Renal cortical epithelial cell (primary cell): ENCODE data around the gene TIA1. TPM values are rescaled to one million over a fixed set of nuclear protein-coding genes. Genes with fewer than 3 reads are reported as not detected.
"Not testable (repeated sequence)": the region's sequence is repeated elsewhere in the genome, so short reads cannot be mapped to it uniquely, and the experiment has no call there.

Source experiments
- DNase-seq: peaks from one replicate; pipeline ENCODE4 v3.0.0-alpha.2; 2011; ENCODE audit warnings: low read depth
- total RNA-seq: library from RNA; depleted of rRNA; stranded (reverse); fragments of >200 nt; gene quantifications from 2 replicates; pipeline ENCODE4 v1.2.3, GENCODE V29; 2014

The TIA1 gene
- total RNA-seq, 1 donor from 2014 or later: 154 TPM

- no peak for DNase-seq
These were observed 33.4 kb downstream of the TIA1 start for GRCh38 chr2:70214953-70215549.

- no peak for DNase-seq
These were observed 34.1 kb downstream of the TIA1 start for GRCh38 chr2:70214365-70214764.

- no peak for DNase-seq
These were observed 36.0 kb downstream of the TIA1 start for GRCh38 chr2:70212298-70212932.

GRCh38 chr2:70211595-70211994 is 36.8 kb downstream of the TIA1 start:
- no peak for DNase-seq

DNA sequence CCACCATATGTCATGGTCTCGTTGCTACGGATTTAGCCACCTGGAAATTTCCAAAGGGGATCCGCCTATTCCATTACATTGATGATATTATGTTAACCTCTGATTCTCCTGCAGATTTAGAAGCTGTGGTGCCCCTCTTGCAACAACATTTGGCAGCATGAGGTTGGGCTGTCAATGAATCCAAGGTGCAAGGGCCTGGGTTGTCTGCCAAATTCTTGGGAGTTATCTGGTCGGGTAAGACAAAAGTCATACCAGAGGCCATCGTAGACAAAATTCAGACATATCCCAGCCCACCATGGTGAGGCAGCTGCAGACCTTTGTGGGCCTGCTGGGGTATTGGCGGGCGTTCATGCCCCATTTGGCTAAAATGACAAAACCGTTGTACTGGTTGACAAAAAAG is 44.0 kb downstream of the TIA1 start:
- no peak for DNase-seq

DNA sequence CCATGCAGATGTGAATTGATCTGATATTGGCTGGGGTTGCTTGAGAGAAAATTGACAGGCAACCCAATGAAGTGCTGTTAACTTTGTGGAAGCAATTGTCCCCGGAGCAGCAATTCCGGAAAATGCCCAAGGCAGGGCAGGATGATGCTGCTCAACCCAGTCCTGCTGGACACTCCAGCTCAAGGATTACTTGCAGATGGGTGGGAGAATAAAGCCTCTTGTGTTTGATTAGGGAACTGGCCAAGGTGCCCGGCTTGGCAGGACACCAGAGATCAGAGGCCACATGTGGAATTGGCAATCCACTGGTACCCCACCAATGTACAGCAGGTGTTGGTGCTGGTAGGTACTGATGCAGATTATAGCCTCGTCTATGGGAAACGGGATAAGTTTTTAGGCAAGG is 45.3 kb downstream of the TIA1 start:
- no peak for DNase-seq

GRCh38 chr2:70202236-70202806 is 46.1 kb downstream of the TIA1 start:
- no peak for DNase-seq

DNA sequence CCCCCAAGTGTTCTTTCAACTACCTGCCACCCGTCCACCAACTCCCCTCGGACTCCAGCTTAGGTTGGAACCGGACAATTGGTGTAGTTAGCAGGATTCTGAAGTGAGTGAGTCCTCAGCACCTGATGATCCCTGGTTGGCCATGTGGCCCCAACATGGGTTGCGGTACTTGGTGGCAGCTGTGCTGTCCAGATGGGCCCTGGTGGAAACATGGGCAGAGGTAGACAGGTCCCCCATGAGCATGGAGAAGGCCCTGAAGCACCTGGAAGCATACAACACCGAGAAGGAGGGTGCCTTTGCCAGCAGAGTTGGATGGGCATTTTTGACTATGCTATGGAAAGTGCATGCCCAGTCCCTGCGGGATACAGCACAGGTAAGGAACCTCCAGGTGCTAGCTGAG is 46.6 kb downstream of the TIA1 start:
- DNase-seq: no peak

DNA sequence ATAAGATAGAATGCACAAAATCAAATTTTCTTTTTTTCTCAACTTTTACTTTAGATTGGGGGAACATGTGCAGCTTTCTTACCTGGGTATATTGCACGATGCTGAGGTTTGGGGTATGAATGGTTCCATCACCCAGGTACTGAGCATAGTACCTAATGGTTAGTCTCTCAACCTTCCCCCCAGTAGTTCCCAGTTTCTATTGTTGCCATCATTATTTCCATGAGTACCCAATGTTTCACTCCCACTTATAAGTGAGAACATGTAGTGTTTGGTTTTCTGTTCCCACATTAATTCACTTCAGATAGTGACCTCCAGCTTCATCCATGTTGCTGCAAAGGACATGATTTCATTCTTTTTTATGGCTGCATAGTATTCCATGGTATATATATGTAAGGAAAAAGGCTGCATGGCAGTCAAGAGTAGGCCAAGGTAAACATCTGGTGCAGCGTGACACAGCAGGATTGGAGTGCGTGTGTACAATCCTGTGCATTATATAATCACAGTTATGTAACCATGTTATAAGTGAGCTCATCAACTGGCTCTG is 47.1 kb downstream of the TIA1 start:
- DNase-seq: no peak

- DNase-seq: no peak
These were observed 49.0 kb downstream of the TIA1 start for GRCh38 chr2:70199320-70199864.

DNA sequence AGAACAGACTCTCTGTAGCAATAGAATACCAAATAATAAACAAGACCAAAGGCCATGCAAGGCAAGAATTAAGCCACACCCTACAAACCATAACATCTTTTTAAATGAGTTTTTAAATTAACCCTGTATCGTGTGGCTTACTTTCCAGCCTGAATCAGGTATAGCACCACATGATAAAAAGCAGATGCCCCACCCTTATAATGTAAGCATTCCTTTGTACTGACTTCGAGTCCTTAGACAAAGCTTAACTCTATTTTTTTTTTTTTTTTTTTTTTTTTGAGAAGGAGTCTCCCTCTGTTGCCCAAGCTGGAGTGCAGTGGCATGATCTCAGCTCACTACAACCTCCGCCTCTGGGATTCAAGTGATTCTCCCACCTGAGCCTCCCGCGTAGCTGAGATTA is 55.9 kb downstream of the TIA1 start:
- no peak for DNase-seq

DNA sequence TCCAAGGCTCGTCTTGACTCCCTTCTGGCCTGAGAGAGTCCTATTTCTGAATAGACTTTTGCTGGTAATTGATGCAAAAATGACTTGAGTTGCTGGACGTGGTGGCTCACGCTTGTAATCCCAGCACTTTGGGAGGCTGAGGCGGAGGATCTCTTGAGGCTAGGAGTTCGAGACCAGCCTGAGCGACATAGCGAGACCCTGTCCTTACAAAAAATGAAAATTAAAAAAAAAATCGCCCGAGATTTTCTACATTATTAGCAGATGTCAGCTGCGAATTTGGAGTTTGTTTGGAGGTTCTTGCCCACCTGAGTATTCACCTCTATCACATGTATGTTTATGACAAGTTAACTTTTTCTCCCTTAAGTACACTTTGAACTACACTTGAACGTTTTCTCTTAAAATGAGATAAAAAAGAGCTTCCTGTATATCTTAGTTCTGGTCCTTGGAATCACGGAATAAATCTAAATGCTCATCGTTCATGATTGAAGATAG is 57.1 kb downstream of the TIA1 start:
- DNase-seq: no peak

GRCh38 chr2:70190418-70191243 is 57.8 kb downstream of the TIA1 start, which contains the start of gene C2orf42:
Gene C2orf42 (minus strand): TSS chr2:70191019. CDS start chr2:70181985, 9,034 bp downstream.
- DNase-seq: peak; percentile 94

- peak; percentile 57 for DNase-seq
These were observed 60.0 kb downstream of the TIA1 start for GRCh38 chr2:70188460-70188859.

DNA sequence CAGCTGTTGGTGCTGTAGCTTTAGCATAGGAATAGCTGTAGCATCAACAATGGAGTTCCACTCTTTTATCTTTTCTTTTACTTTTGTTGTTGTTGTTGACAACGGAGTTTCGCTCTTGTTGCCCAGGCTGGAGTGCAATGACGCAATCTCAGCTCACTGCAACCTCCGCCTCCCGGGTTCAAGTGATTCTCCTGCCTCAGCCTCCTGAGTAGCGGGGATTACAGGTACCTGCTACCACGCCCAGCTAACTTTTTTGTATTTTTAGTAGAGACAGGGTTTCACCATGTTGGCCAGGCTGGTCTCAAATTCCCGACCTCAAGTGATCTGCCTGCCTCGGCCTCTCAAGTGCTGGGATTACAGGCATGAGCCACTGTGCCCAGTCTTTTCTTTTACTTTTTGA is 61.3 kb downstream of the TIA1 start:
- not testable (repeated sequence) for DNase-seq

DNA sequence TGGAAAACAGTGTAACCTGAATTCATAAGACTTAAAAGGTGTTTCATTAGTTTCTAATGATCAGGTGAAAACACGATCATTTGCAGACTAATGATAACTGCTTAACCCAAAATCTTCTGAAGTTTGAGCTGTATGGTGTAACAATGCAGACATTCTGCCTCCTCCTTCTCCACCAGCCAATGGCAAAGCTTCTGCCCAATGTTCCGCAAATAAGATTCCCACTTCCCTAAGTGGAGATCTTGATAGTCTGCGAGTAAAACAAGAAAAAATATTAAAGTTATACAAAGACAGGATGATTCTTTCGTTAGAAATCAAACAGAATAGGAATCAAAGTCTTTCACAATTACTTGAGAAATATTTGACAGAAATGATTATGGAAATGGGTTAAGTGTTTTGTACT is 65.7 kb downstream of the TIA1 start:
- no peak for DNase-seq

GRCh38 chr2:70181363-70181956 is 67.0 kb downstream of the TIA1 start:
- no peak for DNase-seq

GRCh38 chr2:70173520-70173919 is 74.9 kb downstream of the TIA1 start:
- peak; percentile 54 for DNase-seq

DNA sequence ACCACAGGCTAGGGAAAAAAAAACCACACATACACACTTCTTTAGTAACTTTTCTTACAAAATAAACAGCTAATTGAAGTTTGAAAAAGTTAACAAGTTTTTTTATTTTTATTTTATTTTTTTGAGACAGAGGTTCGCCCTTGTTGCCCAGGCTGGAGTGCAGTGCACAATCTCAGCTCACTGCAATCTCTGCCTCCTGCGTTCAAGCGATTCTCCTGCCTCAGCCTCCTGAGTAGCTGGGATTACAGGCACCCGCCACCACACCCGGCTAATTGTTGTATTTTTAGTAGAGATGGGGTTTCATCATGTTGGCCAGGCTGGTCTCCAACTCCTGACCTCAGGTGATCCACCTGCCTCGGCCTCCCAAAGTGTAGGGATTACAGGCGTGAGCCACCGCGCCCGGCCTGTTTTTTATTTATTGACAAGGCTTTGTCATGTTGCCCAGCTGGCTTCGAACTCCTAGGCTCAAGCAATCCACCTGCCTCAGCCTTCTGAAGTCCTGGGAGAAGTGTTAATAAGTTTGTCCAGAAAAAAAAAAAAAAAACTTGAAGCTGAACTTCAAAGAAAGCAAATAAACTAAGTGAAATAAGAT is 78.7 kb downstream of the TIA1 start:
- DNase-seq: not testable (repeated sequence)

DNA sequence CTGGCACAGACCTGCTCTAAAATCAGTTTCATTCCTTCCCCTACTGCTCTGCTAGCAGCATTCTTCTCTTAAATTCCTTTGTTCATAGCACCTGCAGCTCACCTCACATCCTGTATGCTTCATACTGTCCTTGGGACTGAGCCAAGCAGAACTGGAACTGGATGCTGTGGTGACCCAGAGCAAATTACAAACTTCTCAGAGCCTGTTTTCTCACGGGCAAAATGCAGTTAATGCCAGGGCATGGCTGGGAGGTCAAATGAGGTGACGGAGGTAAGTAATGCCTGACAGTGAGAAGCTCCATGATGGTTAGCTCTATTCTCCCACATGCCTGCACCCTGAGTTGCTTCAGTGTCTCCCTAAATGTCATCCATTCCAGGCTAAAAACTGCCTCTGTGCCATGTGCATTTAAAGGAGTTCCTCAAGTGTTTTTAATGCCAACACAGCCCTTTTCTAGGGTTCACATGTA is 87.3 kb downstream of the TIA1 start:
- DNase-seq: peak; percentile 79

DNA sequence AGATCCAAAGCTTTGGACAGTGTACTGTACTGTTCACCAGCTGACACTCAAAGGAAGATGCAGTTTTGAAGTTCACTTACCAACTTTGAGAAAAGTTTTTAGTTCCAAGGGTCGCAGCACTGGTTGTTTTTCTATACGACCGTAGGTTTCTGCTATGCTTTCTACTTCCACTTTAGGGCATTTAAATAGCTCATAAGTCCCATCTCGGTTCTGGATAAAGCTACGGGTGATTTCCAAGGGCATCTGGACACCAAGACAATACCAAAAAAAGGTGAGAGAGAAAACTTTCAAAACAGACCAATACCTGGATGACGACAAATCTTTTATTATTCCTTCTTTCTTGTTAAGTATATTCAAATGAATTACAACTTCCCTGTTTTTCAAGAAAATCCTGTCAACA is 87.9 kb downstream of the TIA1 start:
- no peak for DNase-seq
